MCF 10A (cell line): Measurements from ENCODE around the gene GIMAP8. TPM values are rescaled to one million over a fixed set of nuclear protein-coding genes. Genes with fewer than 3 reads are reported as not detected.

Source experiments
- BruUV-seq: library from RNA; stranded (reverse); fragments of 400-500 nt; replicated peaks from 2 replicates; lab custom pipeline; 2021; lab: Mats Ljungman, UMichigan
- CTCF ChIA-PET: fragments of 300-600 bp; sonication (Branson Sonifier 250); formaldehyde crosslinking; extraction: SDS; loops from one replicate; lab custom pipeline; 2021; ENCODE audit warnings: antibody characterized with exemption, inconsistent platforms; lab: Yijun Ruan, JAX
- POLR2A ChIA-PET: fragments of 300-600, 350-650 bp; sonication (Branson Sonifier 250); formaldehyde crosslinking; extraction: SDS; loops from one replicate; lab custom pipeline; 2020; ENCODE audit warnings: antibody characterized with exemption, inconsistent platforms; lab: Yijun Ruan, JAX
- DNase-seq: peaks from one replicate; pipeline ENCODE4 v3.0.0-alpha.2; 2018; ENCODE audit not compliant: unreplicated experiment
- H3K27ac Mint-ChIP-seq: one replicate; pipeline ENCODE4 v1.8.0; 2022; ENCODE audit warnings: mild to moderate bottlenecking, low read depth, mixed read lengths; ENCODE audit not compliant: unreplicated experiment
- H3K27me3 Mint-ChIP-seq: one replicate; pipeline ENCODE4 v1.8.0; 2022; ENCODE audit warnings: mixed read lengths; ENCODE audit not compliant: insufficient read depth, unreplicated experiment
- H3K36me3 Mint-ChIP-seq: one replicate; pipeline ENCODE4 v1.8.0; 2022; ENCODE audit warnings: mild to moderate bottlenecking, moderate library complexity, mixed read lengths; ENCODE audit not compliant: insufficient read depth, unreplicated experiment
- H3K4me1 Mint-ChIP-seq: one replicate; pipeline ENCODE4 v1.8.0; 2022; ENCODE audit warnings: mixed read lengths; ENCODE audit not compliant: insufficient read depth, unreplicated experiment
- H3K4me3 Mint-ChIP-seq: one replicate; pipeline ENCODE4 v1.8.0; 2022; ENCODE audit warnings: mild to moderate bottlenecking, moderate library complexity, mixed read lengths; ENCODE audit not compliant: unreplicated experiment
- H3K9me3 Mint-ChIP-seq: one replicate; pipeline ENCODE4 v1.8.0; 2022; ENCODE audit warnings: mixed read lengths; ENCODE audit not compliant: unreplicated experiment
- intact Hi-C: fragments of 100-400 bp; cut with micrococcal nuclease; formaldehyde crosslinking; loops from 2 replicates; pipeline ENCODE4 v1.14.1; 2022
- total RNA-seq: library from RNA; stranded (reverse); gene quantifications from 2 replicates; pipeline ENCODE4 v1.2.3, GENCODE V29; 2022
- TF ChIP-seq, protein P1 (sequence below): fragments of 200-600 bp; IDR thresholded peaks from one replicate; pipeline ENCODE4 v1.8.0; 2022; ENCODE audit warnings: antibody characterized with exemption, mild to moderate bottlenecking; ENCODE audit not compliant: unreplicated experiment

GIMAP8 gene
- total RNA-seq, 1 experiment from 2014 or later: not detected

DNA sequence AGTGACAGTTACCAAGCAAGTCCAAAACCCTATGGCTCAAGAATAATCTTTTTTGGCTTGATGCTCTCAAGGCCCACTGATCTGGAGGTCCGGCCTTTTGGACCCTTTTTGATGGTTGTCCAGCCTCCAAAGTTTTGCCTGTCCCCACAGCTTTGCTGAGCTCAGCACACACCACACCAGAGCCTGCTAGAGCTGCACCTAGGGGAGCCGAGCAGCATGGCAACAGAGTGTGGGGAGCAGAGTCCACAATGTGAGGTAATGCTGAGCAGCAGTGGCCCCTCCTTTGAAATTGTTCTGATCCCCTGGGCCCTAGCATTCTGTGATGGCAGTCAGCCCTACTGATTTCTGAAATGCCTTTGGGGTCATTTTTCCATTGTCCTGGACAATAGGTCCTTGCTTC, 73.6 kb downstream of the GIMAP8 start:
- no peaks in the 10 kb centered on the region for H3K9me3 Mint-ChIP-seq
- intact Hi-C loops: no loop called here
- POLR2A ChIA-PET: no interaction called here

More for the DNA sequence above, 73.6 kb downstream of the GIMAP8 start:
- TF ChIP-seq, protein P1, sequence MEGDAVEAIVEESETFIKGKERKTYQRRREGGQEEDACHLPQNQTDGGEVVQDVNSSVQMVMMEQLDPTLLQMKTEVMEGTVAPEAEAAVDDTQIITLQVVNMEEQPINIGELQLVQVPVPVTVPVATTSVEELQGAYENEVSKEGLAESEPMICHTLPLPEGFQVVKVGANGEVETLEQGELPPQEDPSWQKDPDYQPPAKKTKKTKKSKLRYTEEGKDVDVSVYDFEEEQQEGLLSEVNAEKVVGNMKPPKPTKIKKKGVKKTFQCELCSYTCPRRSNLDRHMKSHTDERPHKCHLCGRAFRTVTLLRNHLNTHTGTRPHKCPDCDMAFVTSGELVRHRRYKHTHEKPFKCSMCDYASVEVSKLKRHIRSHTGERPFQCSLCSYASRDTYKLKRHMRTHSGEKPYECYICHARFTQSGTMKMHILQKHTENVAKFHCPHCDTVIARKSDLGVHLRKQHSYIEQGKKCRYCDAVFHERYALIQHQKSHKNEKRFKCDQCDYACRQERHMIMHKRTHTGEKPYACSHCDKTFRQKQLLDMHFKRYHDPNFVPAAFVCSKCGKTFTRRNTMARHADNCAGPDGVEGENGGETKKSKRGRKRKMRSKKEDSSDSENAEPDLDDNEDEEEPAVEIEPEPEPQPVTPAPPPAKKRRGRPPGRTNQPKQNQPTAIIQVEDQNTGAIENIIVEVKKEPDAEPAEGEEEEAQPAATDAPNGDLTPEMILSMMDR: no peak
- H3K27me3 Mint-ChIP-seq: peaks cover 23% of the 10 kb centered on the region
- H3K4me1 Mint-ChIP-seq: no peaks in the 10 kb centered on the region
- CTCF ChIA-PET: interaction anchor here (0.6 kb wide), 1 partner anchor 131 kb away, joined by 3 read pairs; no protein-coding TSS in a partner anchor
- H3K27ac Mint-ChIP-seq: no peak overlapping the region
- no TSS peak for BruUV-seq
- no peaks in the 10 kb centered on the region for H3K36me3 Mint-ChIP-seq
- no peak overlapping the region for H3K4me3 Mint-ChIP-seq
- DNase-seq: no peak

Other genes with a start within 250 kb of the GIMAP8 start
- 8.4 and 10.1 TPM in 2 replicates for gene LRRC61, start 127.3 kb upstream of the GIMAP8 start, total RNA-seq
- gene ACTR3C, start 127.1 kb upstream of the GIMAP8 start, total RNA-seq: 3.5 and 3.6 TPM in 2 replicates
- gene RARRES2, start 109.0 kb upstream of the GIMAP8 start, total RNA-seq: not detected in 2 replicates
- gene REPIN1, start 81.8 kb upstream of the GIMAP8 start, total RNA-seq: 80.8 and 83.0 TPM in 2 replicates
- 1.7 and 2.0 TPM in 2 replicates for gene ZNF775, start 71.3 kb upstream of the GIMAP8 start, total RNA-seq
- not detected in 2 replicates for gene GIMAP7, start 64.2 kb downstream of the GIMAP8 start, total RNA-seq
- gene GIMAP4, start 116.8 kb downstream of the GIMAP8 start, total RNA-seq: not detected in 2 replicates
- not detected in 2 replicates for gene GIMAP6, start 181.8 kb downstream of the GIMAP8 start, total RNA-seq
- not detected in 2 replicates for gene GIMAP2, start 235.1 kb downstream of the GIMAP8 start, total RNA-seq